ENCODE data around the gene DAAM1.

The DAAM1 gene

GRCh38 chr14:59238216-59238615 lies 49.7 kb downstream of the DAAM1 start:
- H3K27ac ChIP-seq, result no peak overlapping the region
- no peak for TF ChIP-seq CTCF (conservative IDR thresholded peaks at IDR 0.05)

DNA sequence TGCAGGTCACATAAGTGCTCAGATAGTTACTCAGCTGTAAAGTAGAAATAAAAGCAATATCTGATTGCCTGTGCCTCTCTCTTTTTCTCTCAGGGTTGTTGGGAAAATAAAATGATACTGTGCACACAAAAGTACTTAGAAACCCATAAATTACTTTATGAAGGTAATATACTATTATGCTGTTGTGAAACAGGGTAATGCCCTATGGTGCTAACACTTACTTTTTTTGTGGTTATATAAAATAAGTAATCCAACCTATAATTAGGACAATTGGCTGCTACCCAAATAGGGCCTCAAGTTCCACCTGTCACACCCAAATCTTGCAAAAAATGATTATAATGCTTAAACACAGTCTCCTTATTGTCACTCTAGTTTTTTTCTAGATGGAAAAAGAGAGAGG lies 50.6 kb downstream of the DAAM1 start:
- no peak for TF ChIP-seq CTCF (conservative IDR thresholded peaks at IDR 0.05)
- H3K27ac ChIP-seq, result no peak overlapping the region

GRCh38 chr14:59240356-59240755 lies 51.9 kb downstream of the DAAM1 start:
- H3K27ac ChIP-seq, result no peak overlapping the region
- no peak for TF ChIP-seq CTCF (conservative IDR thresholded peaks at IDR 0.05)

DNA sequence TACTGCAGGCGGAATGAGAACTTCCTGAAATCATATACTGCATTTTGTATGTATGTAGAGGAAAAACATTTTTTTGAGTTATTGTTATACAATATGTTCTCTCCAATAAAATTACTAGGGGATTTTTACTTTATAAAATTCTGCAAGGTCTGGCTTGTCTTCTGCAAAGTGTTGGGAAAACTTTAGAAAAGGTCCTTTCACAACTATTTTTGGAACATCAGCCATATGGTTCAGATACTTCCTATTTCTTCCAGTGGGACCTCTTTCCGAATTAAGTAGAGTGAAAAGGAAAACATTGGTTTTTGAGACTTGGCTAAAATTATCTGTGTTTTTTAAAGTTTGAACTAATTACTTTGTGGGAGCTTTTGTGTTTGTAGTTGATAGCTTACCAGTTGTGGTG lies 52.7 kb downstream of the DAAM1 start:
- TF ChIP-seq CTCF (conservative IDR thresholded peaks at IDR 0.05), result no peak
- no peak overlapping the region for H3K27ac ChIP-seq

DNA sequence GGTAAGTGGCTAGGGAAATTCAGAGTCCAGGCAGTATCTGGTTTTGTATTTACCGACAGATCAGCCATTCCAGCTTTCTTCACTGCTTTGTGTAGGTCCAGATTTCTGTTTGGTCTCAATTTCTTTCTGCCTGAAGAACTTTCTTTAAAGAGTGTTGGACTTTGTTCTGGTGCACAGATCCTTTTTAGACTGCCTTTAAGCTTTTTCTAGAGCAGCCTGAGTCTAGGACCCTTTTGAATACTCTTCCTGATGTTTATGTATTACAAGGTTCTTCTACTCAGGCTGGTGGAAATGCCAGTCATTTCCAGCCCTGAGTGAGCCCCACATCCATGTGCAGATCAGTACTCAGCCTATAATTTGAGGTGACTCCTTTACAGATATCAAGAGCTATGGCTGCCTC lies 54.7 kb downstream of the DAAM1 start:
- TF ChIP-seq CTCF (conservative IDR thresholded peaks at IDR 0.05), result no peak
- peak overlapping the region; percentile 84 for H3K27ac ChIP-seq

DNA sequence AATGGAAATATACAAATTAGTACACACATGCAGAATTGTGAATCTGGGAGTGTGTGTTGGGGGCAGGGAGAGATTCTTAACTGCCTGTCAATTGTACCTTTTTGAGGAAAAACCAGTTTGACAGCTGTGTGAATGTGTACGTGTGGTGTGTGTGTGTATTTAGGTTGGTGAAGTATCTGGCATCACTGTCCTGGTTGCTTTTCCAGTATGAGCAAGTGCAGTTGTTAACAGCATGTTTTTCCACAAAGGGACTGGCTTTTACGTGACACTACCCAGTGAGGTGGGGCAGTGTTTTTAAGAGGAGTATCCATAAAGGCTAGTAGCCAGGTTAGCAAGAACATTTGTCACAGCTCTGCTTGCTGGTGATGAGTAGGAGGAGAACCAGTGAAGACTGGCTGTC lies 56.1 kb downstream of the DAAM1 start:
- no peak for TF ChIP-seq CTCF (conservative IDR thresholded peaks at IDR 0.05)

DNA sequence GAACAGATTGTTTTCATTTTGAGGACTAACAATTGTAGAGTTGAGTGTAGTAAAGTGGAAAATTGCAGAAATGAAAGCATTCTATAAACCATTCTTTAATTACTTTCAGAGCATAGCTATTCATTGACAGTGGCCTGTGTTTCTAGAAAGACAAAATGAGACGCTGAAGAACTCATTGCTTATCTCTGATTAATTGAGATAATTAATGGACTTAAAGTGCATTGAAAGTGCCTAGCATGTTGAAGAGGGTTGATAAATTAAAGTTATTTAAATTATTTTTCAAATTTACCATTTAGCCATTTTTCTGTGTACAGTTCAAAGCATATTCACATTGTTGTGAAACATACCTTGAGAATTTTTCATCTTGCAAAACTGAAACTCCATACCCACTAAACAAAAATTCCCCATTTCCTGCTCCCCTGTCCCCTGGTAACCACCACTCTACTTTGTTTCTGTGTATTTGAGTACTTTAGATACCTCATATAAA lies 57.4 kb downstream of the DAAM1 start:
- H3K27ac ChIP-seq, result peak overlapping the region; percentile 84
- no peak for TF ChIP-seq CTCF (conservative IDR thresholded peaks at IDR 0.05)

More for the DNA sequence above, 56.1 kb downstream of the DAAM1 start:
- peak overlapping the region; percentile 84 for H3K27ac ChIP-seq

Measured in VCaP (cell line).